GM18858 (cell line): Measurements from ENCODE around the gene PLIN3.
A peak's percentile ranks its signal among the peaks of the same experiment; 100 is the strongest.
"Not testable (repeated sequence)": the region's sequence is repeated elsewhere in the genome, so short reads cannot be mapped to it uniquely, and the experiment has no call there.

Experiments
- ATAC-seq: cut with Tn5 transposase; IDR thresholded peaks from one replicate; pipeline ENCODE4 v1.9.1; 2021; ENCODE audit not compliant: unreplicated experiment

The PLIN3 gene, protein sequence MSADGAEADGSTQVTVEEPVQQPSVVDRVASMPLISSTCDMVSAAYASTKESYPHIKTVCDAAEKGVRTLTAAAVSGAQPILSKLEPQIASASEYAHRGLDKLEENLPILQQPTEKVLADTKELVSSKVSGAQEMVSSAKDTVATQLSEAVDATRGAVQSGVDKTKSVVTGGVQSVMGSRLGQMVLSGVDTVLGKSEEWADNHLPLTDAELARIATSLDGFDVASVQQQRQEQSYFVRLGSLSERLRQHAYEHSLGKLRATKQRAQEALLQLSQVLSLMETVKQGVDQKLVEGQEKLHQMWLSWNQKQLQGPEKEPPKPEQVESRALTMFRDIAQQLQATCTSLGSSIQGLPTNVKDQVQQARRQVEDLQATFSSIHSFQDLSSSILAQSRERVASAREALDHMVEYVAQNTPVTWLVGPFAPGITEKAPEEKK

DNA sequence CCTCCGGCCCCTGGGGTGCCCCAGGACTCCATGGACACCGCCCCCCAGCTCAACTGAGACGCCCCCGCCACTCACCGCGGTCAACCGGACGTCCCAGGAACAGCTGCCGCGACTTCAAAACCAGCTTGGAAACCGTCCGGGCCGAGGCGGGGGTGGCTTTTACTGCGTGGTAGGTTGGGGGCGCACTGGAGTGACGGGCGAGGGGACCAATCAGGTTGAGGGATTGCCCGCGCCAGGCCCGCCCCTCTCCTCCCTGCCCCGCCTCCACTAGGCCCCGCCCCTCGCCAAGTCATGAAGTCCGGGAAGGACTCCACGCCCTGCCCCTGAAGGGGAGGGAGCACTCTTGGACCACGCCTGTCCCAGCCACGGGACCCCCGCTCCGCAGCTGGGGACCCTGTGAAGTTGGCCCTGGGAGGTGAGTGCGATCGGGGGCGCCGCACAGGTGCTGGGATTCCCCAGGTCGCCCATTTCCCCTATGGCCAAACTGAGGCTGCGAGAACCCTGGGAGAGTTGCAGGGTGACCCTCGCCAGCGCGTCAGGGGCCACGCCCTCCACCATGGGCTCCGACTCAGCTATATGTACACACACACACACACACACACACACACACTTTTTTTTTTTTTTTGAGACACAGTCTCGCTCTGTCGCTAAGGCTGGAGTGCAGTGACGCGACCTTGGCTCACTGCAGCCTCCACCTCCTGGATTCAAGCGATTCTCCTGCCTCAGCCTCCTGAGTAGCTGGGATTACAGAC, at the start of gene PLIN3:
Gene PLIN3 (minus strand): TSS at position 134 of the 752 bp plus-strand sequence. CDS start 6,273 bp downstream, outside the sequence.
- peak; percentile 48 for ATAC-seq

DNA sequence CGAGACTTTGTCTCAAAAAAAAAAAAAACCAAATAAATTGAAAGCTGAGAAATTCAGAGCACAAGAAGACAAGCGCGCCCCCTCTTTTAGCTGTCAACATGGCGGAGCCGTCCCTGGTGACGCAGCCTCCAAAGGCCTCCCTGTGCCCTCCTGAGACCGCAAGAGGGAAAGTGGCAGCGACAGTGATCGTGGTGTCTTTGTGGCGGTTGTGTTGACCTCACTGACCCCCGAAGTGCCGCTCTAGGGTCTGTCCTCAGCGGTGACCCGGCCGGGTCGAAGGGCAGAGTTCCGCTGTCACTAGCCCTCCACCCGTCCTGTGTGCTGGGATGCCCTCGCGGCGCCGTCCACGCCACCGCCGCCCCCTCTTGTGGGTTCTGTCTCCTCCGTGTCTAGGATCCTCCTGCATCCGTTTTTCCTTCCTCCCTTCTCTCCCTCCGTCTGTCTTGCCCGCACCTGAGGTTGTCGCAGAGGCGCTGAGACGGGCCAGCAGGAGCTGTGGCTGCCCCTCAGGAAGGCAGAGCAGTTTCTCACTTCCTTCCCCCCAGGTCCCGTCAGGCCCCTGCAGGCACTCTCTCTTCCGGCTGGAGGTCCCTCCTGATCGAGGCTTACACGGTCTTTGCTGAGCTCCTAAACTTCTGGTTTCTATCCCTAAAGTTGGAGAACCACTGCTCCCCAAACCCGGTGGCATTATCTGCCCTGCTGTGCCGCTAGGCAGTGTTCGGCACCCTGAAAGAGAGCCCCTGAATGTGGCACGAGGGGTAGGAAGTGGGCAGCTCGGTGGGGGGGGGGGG, 49.0 kb upstream of the PLIN3 start:
- ATAC-seq = no peak

DNA sequence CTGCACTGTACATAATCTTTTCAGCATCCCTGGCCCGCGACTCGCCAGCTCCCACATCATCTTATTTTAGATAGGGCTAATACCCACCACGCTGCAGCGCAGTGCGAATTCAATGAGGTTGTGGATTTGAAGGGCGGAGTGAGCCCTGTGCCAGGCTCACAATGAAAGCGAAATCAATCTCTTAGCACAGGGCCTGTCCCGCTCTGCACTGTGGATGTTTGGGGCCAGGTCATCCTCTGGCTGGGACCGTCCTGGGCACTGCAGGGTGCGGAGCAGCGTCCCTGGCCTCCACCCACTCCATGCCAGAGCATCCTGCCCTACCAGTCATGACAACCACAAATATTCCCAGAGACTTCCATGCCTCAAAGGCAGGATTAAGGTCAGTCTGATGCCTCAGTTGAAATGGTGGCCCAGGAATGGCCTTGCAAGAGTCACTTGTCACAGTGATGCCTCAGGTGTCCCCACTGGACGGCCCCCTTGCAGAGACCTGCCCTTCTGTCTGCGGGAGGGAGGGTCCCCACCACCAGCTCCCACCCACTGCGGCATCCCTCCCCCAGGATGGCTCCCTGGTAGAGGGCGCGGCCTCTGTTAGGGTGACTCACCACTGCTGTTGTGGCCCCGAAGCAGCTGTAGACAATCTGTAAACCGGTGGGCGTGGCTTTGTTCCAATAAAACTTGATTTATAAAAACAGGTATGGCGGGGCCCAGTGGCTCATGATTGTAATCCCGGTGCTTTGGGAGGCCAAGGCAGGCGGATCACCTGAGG, 47.5 kb upstream of the PLIN3 start:
- ATAC-seq = no peak

DNA sequence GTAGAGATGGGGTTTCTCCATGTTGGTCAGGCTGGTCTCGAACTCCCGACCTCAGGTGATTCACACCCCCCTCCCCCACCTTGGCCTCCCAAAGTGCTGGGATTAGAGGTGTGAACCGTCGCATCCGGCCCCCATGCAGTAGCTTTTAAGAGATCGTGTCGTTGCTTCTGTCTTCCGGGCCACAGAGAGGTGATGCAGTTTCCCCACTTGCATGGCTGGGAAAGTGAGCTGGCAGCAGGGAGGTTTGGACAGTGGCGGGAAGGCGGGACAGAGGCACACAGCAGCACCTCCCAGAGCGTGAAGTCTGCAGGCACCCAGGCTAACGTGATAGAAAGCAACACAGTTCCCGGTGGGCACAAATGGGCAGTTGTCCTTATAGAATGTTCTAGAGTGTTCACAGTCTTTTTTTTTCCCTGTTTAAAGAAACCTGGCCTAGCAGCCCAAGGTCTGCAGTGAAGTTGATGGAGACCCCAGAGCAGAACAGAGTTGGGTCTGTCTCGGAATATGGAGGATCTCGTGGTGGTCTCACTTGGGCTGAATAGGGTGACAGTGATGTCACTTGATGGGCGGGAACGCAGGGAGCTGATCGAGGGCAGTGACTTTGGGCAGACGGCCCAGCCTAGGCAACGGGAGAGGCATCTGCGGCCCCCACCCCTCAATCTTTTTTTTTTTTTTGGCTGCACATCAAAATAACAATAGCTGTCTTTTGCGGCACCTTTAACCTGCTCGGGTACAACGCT, 46.7 kb upstream of the PLIN3 start:
- no peak for ATAC-seq

DNA sequence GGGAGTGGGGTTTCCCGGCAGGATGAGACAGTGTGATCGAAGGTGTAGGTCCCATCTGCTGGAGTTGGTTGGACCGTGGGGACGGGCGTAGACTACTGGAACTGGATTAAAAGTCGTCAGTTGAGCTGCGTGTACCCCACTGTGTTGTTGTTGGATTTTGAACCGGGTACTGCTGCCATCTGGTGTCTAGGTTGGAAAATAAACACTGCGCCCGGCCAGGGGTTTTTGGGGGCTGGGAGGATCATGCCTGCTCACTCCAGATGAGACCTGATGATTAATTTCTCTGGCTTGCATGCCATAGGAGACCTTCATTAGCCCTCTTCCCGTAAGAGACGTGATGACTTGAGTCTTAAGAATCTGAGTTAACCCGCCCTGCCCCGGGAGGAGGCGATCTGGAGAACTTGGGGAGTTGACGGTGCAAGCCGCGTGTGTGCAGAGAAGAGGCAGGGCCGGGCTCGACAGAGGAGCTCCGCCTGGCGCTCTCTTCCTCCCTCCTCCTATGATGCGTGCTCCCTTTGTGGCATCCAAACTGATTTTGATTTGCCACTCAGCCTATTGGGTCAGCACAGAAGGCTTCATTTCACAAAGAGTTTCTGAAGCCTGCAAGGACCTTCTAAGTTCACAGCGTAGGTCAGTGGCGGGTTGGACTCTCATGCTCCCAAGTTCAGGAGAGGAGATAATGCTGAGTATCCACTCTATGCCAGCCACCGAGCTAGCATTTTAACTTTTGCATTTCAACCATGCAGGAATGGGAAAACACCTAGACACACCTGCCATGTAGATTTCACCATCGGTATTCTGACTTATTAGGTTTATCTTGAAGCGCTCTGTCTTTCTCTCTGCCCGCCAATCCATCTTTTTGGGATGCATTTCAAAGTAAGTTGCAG, 44.6 kb upstream of the PLIN3 start:
- ATAC-seq = no peak

DNA sequence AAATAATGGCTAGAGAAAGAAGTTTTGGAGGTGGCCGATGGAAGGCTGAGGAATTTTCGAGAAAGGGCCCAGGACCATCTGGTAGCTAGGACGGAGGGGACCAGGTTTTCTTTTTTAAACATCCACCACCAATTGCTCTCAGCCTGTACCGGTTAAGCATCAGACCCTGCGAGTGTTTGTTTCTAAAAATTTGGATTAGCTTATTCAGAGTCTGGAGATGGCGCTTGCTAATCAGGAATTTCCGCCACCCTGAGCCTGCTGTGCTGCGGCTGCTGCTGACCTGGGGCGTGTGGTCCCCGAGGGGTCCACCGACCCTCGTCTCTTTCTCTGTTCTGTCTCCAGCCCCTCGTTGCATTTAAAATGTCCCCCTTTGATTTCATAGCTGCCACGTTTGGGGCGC, 43.8 kb upstream of the PLIN3 start:
- no peak for ATAC-seq

DNA sequence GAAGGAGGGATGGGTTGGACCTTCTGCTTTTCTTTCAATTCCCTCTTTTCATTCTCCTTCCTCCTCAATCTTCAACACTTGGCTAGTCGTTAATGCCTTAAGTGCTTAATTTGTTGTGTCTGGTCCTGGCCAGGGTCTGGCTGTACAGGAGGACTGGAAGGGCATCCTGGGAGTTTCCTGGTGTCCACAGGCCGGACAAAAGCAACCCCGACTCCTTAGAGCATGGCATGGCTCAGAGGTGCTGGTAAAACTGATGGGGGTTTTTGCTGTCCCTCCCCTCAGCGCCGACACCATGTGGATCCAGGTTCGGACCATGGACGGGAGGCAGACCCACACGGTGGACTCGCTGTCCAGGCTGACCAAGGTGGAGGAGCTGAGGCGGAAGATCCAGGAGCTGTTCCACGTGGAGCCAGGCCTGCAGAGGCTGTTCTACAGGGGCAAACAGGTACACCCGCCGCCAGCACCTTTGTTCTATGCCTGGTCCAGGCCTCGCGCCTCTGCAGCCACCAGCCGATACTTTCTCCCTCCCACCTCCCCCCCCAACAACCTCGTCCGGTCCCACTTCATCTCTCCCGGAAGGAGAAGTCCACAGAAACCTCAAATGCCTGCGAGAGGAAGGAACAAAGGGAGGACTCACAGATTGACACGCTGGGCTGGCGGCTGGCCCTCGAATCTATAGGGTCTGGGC, 43.3 kb upstream of the PLIN3 start:
- no peak for ATAC-seq

DNA sequence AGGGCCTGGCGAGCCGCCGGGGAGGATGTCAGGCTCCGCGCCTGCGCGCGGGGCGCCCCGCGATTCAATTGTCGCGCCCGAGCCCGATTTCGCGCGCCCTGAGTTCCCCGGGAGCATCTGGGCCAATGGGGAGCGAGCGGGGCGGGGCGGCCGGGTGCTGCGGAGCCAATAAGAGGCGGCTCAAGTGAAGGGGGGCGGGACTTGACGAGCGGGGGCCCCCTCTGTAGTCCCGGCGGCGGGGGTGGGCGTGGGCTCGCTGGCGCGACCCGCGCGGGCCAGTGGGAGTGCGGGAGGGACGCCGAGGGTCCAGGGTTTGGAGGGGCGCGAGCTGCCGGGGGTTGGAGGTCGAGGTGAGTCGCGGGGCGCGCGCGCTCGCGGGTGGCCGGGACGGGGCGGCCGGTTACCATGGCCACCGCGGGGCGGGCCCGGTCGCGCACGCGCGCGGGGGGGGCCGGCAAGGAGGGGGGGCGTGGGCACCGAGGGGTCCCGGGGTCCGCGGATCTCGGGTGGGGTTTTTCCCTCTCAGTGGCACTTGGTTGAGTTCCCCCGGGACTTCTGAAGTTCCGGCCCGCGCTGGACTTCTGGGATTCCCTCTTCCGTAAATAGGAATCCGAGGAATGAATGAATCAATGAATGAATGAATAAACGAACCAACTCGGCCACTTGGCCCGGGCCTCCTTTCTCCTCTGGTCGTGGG, 42.6 kb upstream of the PLIN3 start:
- ATAC-seq = no peak

DNA sequence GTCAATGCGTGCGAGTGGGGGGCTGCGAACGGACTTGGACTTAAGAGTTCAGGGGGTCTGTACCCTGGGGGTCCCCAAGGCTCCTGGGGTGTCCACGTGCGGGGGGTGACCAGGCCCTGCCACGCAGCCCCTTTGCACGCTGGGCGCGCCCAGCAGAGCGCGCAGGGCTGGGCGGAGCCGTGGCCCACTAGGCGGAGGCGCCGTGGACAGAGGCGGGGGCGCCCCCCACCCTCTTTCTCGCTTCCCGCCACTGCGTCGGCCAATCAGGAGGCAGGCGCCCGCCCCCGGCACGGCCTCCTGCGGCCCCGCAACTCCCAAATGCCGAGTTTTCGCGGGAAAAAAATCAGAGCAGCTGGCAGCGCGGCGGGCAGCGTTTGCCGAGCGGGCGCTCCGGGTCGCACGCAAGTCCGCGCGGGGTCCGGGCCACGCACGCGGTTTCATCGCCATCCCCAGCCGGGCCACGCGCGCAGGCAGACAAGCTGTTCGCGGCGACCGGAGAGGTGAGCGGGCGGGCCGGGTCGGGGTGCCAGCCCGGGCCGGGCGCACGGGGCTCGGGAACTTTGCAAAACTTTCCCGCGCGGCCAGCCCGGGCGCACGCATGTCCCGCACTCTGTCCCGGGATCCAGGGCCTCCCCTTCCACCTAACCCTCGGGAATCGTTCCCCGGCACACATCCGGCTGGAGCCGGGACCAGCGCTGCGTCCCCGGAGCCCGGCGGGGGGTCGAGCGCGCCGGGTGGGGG, 41.9 kb upstream of the PLIN3 start, which contains the start of gene UHRF1:
Gene UHRF1 (plus strand): TSS at position 346 of the 741 bp plus-strand sequence. CDS start 1,385 bp downstream, outside the sequence.
- no peak for ATAC-seq

DNA sequence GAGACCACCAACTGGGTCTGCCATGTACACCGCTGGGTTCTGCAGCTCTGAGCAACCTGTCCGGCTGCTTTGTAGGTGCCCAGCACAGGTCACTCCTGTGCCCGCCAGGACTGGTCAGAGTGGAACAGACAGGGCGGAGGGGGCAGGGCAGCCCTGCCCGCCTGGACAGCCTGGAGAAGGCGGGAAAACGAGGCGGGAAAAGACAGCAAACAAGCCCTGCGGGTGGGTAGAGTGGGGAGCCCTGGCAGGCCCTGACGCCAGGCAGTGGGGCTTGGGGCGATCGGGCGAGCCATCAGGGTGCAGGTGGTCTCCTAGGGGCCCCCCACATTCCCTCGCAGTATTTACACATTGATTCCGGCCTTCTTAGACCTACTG, 41.3 kb upstream of the PLIN3 start:
- no peak for ATAC-seq

DNA sequence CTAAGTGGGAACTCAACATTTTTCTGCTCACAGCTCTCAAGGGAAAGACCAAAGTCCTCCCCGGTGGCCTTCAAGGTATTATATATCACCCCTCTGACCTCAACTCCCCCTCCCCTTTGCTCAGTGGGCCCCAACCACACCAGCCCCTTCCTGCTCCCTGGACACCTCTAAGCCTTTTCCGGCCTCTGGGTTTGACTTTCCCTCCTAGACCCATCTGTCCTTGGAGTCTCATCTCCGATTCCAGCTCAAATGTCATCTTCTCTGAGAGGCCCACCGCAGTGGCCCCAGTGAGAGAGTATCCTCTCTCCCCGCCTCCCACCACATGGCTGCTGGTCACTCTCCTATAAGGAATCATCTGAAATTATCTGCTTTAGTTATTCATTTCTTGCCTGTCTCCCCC, 40.9 kb upstream of the PLIN3 start:
- ATAC-seq = no peak

DNA sequence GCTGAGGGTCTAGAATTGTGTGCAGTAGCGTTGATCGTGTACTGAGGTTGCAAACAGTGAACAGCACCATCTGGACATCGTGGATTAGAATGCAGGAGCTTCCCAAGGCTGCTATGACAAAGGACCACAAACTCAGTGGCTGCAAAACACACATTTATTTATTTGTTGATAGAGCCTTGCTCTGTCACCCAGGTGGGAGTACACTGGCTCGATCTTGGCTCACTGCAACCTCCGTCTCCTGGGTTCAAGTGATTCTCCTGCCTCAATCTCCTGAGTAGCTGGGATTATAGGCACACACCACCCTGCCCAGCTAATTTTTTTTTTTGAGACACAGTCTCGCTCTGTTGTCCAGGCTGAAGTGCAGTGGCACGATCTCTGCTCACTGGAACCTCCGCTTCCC, 39.5 kb upstream of the PLIN3 start:
- ATAC-seq = no peak

DNA sequence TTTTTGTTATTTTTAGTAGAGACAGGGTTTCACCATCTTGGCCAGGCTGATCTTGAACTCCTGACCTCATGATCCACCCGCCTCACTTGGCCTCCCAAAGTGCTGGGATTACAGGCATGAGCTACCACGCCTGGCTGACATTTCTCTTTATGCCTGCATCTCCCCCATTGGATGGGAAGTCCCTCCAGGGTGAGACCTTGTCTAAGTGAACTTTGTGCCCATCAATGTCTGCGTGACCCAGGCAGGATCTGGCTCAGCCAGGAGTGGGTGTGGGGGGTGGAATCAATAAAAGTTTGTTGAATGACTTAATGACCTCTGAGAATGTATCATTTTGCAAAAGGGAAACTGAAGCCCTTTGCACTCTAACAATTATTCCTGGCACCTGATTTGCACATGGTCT, 37.0 kb upstream of the PLIN3 start:
- ATAC-seq = no peak

DNA sequence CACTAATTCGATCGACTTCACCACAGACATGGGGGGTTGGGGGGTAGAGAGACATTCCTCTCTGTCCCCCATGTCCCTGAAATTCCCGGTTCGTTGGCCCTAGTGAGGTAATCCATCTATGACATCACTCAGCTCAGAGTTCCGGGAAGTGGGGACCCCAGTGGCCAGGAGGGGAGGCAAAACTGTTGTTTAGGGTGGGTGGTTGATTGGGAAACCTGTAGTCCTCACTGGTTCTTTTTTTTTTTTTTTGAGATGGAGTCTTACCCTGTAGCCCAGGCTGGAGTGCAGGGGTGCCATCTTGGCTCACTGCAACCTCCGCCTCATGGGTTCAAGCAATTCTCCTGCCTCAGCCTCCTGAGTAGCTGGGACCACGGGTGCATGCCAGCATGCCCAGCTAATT, 35.3 kb upstream of the PLIN3 start, which contains the start of gene ARRDC5:
Gene ARRDC5 (minus strand): TSS at position 101 of the 400 bp plus-strand sequence. CDS start 71 bp downstream, at position 30.
- no peak for ATAC-seq

DNA sequence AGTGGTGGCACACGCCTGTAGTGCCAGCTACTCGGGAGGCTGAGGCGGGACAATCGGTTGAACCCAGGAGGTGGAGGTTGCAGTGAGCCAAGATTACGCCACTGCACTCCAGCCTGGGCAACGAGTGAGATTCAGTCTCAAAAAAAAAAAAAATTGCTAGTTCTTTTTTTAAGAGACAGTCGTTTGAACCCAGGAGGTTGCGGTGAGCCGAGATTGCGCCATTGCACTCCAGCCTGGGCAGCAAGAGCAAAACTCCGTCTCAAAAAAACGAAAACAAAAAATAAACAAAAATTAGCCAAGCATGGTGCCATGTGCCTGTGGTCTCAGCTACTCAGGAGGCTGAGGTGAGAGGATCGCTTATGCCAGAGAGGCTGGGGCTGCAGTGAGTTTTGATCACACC, 33.4 kb upstream of the PLIN3 start:
- not testable (repeated sequence) for ATAC-seq

DNA sequence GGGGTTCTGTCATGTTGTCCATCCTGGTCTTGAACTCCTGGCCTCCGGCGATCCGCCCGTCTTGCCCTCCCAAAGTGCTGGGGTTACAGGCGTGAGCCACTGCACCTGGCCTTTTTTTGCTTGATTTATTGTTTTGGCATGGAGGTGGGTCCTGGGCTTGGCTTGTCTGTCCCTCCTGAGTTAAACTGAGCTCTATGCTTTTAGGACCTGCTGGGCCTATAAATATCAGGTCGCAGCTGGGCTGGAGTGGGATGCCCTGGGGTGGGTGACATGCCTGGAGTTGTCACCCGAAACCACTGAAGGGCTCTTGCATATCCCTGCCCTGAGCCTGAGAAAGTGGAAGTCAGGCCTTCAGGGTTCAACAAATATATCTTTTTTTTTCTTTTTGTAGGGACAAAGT, 29.7 kb upstream of the PLIN3 start:
- ATAC-seq = no peak

DNA sequence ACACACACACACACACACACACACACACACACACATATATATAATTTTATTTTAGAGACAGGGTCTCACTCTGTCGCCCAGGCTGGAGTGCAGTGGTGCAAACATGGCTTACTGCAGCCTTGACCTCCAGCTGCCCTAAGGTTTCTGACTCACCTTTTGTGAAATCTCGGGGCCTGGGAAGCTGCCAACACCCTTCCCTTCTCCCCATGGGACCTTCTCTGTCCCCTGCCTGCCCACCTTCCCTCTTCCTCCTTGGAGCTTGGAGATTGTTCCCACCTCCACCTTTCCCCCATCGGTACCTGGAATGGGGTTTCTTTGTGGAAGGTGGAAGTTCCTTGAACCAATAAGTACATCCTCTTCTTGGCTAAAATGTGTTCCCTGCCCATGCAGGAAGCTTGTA, 28.9 kb upstream of the PLIN3 start:
- no peak for ATAC-seq
